HUES64 (cell line): Measurements from ENCODE around the gene ANTXR1.

Experiments used
- H3K27ac ChIP-seq: 2 replicates; pipeline ENCODE4 v1.7.0; 2013; ENCODE audit warnings: low read depth, low read length, inconsistent platforms
- H3K27me3 ChIP-seq: 2 replicates; pipeline ENCODE4 v1.6.1; 2013; ENCODE audit warnings: mild to moderate bottlenecking, low read length; ENCODE audit not compliant: insufficient read depth
- H3K36me3 ChIP-seq: 2 replicates; pipeline ENCODE4 v1.6.1; 2013; ENCODE audit warnings: mild to moderate bottlenecking, low read length; ENCODE audit not compliant: insufficient read depth
- H3K4me1 ChIP-seq: 2 replicates; pipeline ENCODE4 v1.6.1; 2013; ENCODE audit warnings: mild to moderate bottlenecking, low read length, moderate library complexity; ENCODE audit not compliant: insufficient read depth
- H3K4me3 ChIP-seq: 2 replicates; pipeline ENCODE4 v1.5.1; 2013; ENCODE audit warnings: mild to moderate bottlenecking, low read length, moderate library complexity
- H3K9ac ChIP-seq: 2 replicates; pipeline ENCODE4 v1.6.1; 2013; ENCODE audit warnings: mild to moderate bottlenecking, low read depth, low read length
- H3K9me3 ChIP-seq: 2 replicates; pipeline ENCODE4 v1.6.1; 2013; ENCODE audit warnings: low read depth, low read length; ENCODE audit not compliant: insufficient read depth
- whole genome bisulfite sequencing: fragments of 150-250, 120-280 bp; methylation state at CpG from one replicate; pipeline ENCODE4 v1.1.7; 2013; ENCODE audit warnings: missing lambda C conversion rate; 5-methylcytosine and 5-hydroxymethylcytosine counted together

Gene ANTXR1

GRCh38 chr2:69122271-69122670 is 109.3 kb downstream of the ANTXR1 start:
- H3K4me3 ChIP-seq = no peak overlapping the region
- no peak overlapping the region for H3K9ac ChIP-seq
- no peaks in the 10 kb centered on the region for H3K9me3 ChIP-seq
- 94% methylated on average over 3 of the region's 4 CpGs for WGBS
- no peaks in the 10 kb centered on the region for H3K4me1 ChIP-seq
- H3K36me3 ChIP-seq = peaks cover 6% of the 10 kb centered on the region; the same call in 1 of the 2 replicates
- H3K27me3 ChIP-seq = no peaks in the 10 kb centered on the region
- H3K27ac ChIP-seq = no peak overlapping the region

GRCh38 chr2:69123182-69123581 is 110.2 kb downstream of the ANTXR1 start:
- H3K9ac ChIP-seq = no peak overlapping the region
- WGBS = 93% methylated on average over 5 of the region's 5 CpGs
- H3K27me3 ChIP-seq = no peaks in the 10 kb centered on the region
- H3K9me3 ChIP-seq = no peaks in the 10 kb centered on the region
- no peak overlapping the region for H3K27ac ChIP-seq
- H3K36me3 ChIP-seq = peaks cover 6% of the 10 kb centered on the region; the same call in 1 of the 2 replicates
- no peak overlapping the region for H3K4me3 ChIP-seq
- H3K4me1 ChIP-seq = no peaks in the 10 kb centered on the region

GRCh38 chr2:69124343-69124742 is 111.4 kb downstream of the ANTXR1 start:
- no peak overlapping the region for H3K4me3 ChIP-seq
- H3K4me1 ChIP-seq = no peaks in the 10 kb centered on the region
- H3K9ac ChIP-seq = no peak overlapping the region
- H3K36me3 ChIP-seq = peaks cover 6% of the 10 kb centered on the region; the same call in 1 of the 2 replicates
- 91% methylated on average over 4 of the region's 4 CpGs for WGBS
- no peak overlapping the region for H3K27ac ChIP-seq
- no peaks in the 10 kb centered on the region for H3K9me3 ChIP-seq
- H3K27me3 ChIP-seq = no peaks in the 10 kb centered on the region

- no peak overlapping the region for H3K4me3 ChIP-seq
- peaks cover 10% of the 10 kb centered on the region; the same call in 1 of the 2 replicates for H3K36me3 ChIP-seq
- H3K27ac ChIP-seq = no peak overlapping the region
- 97% methylated on average over 3 of the region's 3 CpGs for WGBS
- H3K27me3 ChIP-seq = no peaks in the 10 kb centered on the region
- no peaks in the 10 kb centered on the region for H3K4me1 ChIP-seq
- no peak overlapping the region for H3K9ac ChIP-seq
- H3K9me3 ChIP-seq = no peaks in the 10 kb centered on the region
Observed at GRCh38 chr2:69125816-69126215, 112.8 kb downstream of the ANTXR1 start.

- Histone ChIP-seq H3K27me3 (no peaks in the 10 kb centered on the region), H3K9ac (no peak overlapping the region), H3K27ac (no peak overlapping the region), H3K4me1 (no peaks in the 10 kb centered on the region), H3K36me3 (peaks cover 10% of the 10 kb centered on the region; the same call in 1 of the 2 replicates), H3K4me3 (no peak overlapping the region), H3K9me3 (no peaks in the 10 kb centered on the region)
Observed at GRCh38 chr2:69126341-69126740, 113.4 kb downstream of the ANTXR1 start.

GRCh38 chr2:69131452-69131851 is 118.5 kb downstream of the ANTXR1 start:
- no peaks in the 10 kb centered on the region for H3K4me1 ChIP-seq
- no peak overlapping the region for H3K9ac ChIP-seq
- H3K27ac ChIP-seq = no peak overlapping the region
- peaks cover 9% of the 10 kb centered on the region; the same call in 1 of the 2 replicates for H3K36me3 ChIP-seq
- WGBS = 98% methylated on average over 6 of the region's 6 CpGs
- H3K9me3 ChIP-seq = no peaks in the 10 kb centered on the region
- H3K4me3 ChIP-seq = no peak overlapping the region
- no peaks in the 10 kb centered on the region for H3K27me3 ChIP-seq

DNA sequence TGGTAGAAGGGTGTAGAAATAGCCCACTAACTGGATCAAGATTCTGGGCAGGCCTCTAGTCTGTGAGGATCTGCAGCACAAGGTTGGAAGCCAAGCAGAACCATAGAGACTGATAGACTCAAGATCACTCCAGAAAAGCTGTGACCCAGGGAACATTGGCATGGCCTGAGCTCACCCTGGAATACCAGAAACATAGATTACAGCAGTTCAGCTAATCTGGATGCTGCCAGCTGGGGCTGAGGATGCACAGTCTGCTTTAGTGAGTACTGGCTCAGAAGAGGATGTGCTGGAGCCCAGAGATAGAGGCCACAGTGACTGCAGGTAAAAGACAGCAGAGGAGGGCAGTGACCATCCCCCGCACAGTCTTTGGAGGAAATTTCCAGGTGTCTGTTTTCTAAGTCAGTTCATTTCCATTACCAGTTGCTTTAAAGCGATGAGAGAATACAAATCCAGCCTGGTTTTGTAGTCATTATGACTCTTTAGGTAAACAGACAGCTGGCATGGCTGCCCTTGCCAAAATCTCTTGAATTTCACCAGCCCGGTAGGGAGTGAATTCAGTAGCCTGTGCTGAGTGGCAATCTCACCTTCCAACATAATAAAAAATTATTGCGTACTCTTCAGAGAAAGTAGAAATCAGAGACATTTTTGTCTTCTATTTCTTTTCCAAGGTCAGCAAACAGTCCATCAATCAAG is 119.2 kb downstream of the ANTXR1 start:
- Histone ChIP-seq H3K9ac (no peak overlapping the region), H3K27ac (no peak overlapping the region), H3K36me3 (0 out of 2 replicates have a peak, but pooled peaks cover 4% of the 10 kb centered on the region), H3K4me3 (no peak overlapping the region), H3K9me3 (no peaks in the 10 kb centered on the region), H3K27me3 (no peaks in the 10 kb centered on the region), H3K4me1 (no peaks in the 10 kb centered on the region)
- WGBS = 95% methylated on average over 4 of the region's 4 CpGs

DNA sequence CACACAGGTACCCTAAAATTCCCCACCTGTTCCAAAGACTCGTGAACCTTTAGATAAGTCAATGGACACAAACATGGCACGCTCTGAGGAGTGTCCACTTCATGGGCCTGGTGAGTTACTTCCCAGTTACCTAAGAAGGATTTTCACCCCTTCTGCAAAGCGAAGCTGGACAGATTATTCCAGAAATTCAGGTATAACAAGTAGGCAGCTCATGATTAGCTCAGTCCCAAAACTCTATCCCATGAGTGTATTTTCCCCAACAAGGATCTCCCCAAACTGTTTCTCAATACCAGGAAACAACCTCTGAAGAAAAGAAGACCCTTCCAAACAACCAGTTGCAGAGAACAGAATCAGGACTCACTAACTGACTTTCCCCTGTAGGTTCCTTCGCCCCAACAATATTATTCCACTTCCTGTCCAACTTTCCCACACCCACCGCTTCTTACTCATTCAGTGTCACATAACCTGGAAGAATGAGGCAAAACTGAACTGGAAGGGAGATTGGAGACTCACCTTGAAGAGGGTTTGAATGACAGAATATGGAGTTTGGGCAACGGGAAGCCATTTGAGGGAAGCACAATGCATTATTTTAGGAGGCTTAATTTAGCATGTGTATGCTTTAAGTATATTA is 120.1 kb downstream of the ANTXR1 start:
- Histone ChIP-seq H3K9me3 (no peaks in the 10 kb centered on the region), H3K4me3 (no peak overlapping the region), H3K27me3 (no peaks in the 10 kb centered on the region), H3K9ac (no peak overlapping the region), H3K36me3 (0 out of 2 replicates have a peak, but pooled peaks cover 4% of the 10 kb centered on the region), H3K27ac (no peak overlapping the region), H3K4me1 (peaks cover 1% of the 10 kb centered on the region)
- 94% methylated on average over 6 of the region's 6 CpGs for WGBS

DNA sequence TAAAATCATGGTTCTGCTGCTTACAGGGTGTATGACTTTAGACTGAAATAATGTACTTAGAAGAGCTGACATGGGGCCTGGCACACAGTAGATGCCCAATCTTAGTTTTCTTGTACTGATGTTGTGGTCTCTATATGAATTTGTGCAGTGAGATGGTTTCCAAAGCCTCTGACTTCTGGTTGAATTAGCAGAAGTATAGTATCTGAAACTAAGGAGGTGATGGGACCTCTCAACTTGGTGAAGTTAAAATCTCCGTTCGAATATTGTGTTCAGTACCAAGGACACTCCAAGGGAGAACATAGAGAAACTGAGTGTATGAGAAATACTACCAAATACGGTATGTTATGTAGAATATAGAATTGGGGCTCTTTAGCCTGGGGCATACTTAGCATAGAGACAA is 120.9 kb downstream of the ANTXR1 start:
- Histone ChIP-seq H3K27ac (no peak overlapping the region), H3K9me3 (no peaks in the 10 kb centered on the region), H3K9ac (no peak overlapping the region), H3K4me1 (peaks cover 10% of the 10 kb centered on the region), H3K36me3 (0 out of 2 replicates have a peak, but pooled peaks cover 4% of the 10 kb centered on the region), H3K27me3 (no peaks in the 10 kb centered on the region), H3K4me3 (no peak overlapping the region)
- 94% methylated on average over 3 of the region's 3 CpGs for WGBS

GRCh38 chr2:69134306-69134945 is 121.4 kb downstream of the ANTXR1 start:
- Histone ChIP-seq H3K9ac (no peak overlapping the region), H3K4me3 (no peak overlapping the region), H3K27ac (no peak overlapping the region), H3K4me1 (peaks cover 11% of the 10 kb centered on the region), H3K27me3 (no peaks in the 10 kb centered on the region), H3K36me3 (0 out of 2 replicates have a peak, but pooled peaks cover 4% of the 10 kb centered on the region), H3K9me3 (no peaks in the 10 kb centered on the region)
- 85% methylated on average over 3 of the region's 3 CpGs for WGBS

GRCh38 chr2:69138247-69138772 is 125.3 kb downstream of the ANTXR1 start:
- no peaks in the 10 kb centered on the region for H3K36me3 ChIP-seq
- peaks cover 11% of the 10 kb centered on the region for H3K4me1 ChIP-seq
- H3K4me3 ChIP-seq = no peak overlapping the region
- H3K27me3 ChIP-seq = no peaks in the 10 kb centered on the region
- H3K27ac ChIP-seq = no peak overlapping the region
- H3K9me3 ChIP-seq = no peaks in the 10 kb centered on the region
- no peak overlapping the region for H3K9ac ChIP-seq
- WGBS = 78% methylated on average over 5 of the region's 5 CpGs
